Retinal pigment epithelial cell (primary cell): ENCODE data around the gene MAGEA2B.
"Not testable (repeated sequence)": the region's sequence is repeated elsewhere in the genome, so short reads cannot be mapped to it uniquely, and the experiment has no call there.

Experiments
- DNase-seq: peaks from one replicate; pipeline ENCODE4 v3.0.0-alpha.2; 2010; ENCODE audit warnings: low read depth
- H3K4me3 ChIP-seq: 2 replicates; pipeline ENCODE4 v1.5.1; 2011; ENCODE audit warnings: mild to moderate bottlenecking, low read length, control low read depth, moderate library complexity
- TF ChIP-seq, protein P1 (sequence below): conservative IDR thresholded peaks from 2 replicates; pipeline ENCODE4 v1.5.1; 2011; ENCODE audit warnings: low read depth, low read length, control low read depth, inconsistent platforms

Gene MAGEA2B

DNA sequence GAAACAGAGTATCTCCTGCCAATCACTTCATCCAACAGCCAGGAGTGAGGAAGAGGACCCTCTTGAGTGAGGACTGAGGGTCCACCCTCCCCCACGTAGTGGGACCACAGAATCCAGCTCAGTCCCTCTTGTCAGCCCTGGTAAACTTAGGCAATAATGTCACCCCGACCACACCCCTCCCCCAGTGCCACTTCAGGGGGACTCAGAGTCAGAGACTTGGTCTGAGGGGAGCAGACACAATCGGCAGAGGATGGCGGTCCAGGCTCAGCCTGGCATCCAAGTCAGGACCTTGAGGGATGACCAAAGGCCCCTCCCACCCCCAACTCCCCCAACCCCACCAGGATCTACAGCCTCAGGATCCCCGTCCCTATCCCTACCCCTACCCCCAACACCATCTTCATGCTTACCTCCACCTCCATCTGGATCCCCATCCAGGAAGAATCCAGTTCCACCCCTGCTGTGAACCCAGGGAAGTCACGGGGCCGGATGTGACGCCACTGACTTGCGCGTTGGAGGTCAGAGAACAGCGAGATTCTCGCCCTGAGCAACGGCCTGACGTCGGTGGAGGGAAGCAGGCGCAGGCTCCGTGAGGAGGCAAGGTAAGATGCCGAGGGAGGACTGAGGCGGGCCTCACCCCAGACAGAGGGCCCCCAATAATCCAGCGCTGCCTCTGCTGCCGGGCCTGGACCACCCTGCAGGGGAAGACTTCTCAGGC lies 19.0 kb downstream of the MAGEA2B start, which contains the start of the genes CSAG1 and MAGEA12:
CSAG1 (minus strand) TSS at position 461 of the 715 bp plus-strand sequence. CDS start 1,261 bp downstream, outside the sequence.
MAGEA12 (plus strand) TSS at position 497 of the 715 bp plus-strand sequence. CDS start 2,405 bp downstream, outside the sequence.
- DNase-seq, result no peak
- TF ChIP-seq, protein P1, sequence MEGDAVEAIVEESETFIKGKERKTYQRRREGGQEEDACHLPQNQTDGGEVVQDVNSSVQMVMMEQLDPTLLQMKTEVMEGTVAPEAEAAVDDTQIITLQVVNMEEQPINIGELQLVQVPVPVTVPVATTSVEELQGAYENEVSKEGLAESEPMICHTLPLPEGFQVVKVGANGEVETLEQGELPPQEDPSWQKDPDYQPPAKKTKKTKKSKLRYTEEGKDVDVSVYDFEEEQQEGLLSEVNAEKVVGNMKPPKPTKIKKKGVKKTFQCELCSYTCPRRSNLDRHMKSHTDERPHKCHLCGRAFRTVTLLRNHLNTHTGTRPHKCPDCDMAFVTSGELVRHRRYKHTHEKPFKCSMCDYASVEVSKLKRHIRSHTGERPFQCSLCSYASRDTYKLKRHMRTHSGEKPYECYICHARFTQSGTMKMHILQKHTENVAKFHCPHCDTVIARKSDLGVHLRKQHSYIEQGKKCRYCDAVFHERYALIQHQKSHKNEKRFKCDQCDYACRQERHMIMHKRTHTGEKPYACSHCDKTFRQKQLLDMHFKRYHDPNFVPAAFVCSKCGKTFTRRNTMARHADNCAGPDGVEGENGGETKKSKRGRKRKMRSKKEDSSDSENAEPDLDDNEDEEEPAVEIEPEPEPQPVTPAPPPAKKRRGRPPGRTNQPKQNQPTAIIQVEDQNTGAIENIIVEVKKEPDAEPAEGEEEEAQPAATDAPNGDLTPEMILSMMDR, result no peak
- no peak within 1 kb of the TSS for H3K4me3 ChIP-seq

DNA sequence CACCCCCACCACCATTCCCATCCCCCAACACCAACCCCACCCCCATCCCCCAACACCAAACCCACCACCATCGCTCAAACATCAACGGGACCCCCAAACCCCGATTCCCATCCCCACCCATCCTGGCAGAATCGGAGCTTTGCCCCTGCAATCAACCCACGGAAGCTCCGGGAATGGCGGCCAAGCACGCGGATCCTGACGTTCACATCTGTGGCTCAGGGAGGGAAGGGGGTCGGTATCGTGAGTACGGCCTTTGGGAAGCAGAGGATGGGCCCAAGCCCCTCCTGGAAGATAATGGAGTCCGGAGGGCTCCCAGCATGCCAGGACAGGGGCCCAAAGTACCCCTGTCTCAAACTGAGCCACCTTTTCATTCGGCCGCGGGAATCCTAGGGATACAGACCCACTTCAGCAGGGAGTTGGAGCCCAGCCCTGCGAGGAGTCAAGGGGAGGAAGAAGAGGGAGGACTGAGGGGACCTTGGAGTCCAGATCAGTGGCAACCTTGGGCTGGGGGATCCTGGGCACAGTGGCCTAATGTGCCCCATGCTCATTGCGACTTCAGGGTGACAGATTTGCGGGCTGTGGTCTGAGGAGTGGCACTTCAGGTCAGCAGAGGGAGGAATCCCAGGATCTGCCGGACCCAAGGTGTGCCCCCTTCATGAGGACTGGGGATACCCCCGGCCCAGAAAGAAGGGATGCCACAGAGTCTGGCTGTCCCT lies 19.9 kb downstream of the MAGEA2B start:
- H3K4me3 ChIP-seq, DNase-seq: not testable (repeated sequence)

DNA sequence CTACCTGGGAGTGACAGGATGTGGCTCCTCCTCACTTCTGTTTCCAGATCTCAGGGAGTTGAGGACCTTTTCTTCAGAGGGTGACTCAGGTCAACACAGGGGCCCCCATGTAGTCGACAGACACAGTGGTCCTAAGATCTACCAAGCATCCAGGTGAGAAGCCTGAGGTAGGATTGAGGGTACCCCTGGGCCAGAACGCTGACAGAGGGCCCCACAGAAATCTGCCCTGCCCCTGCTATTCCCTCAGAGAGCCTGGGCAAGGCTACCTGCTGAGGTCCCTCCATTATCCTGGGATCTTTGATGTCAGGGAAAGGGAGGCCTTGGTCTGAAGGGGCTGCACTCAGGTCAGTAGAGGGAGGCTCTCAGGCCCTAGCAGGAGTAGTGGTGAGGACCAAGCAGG lies 20.7 kb downstream of the MAGEA2B start:
- no peak for DNase-seq
- TF ChIP-seq, protein P1, result no peak
- no peak overlapping the region for H3K4me3 ChIP-seq

DNA sequence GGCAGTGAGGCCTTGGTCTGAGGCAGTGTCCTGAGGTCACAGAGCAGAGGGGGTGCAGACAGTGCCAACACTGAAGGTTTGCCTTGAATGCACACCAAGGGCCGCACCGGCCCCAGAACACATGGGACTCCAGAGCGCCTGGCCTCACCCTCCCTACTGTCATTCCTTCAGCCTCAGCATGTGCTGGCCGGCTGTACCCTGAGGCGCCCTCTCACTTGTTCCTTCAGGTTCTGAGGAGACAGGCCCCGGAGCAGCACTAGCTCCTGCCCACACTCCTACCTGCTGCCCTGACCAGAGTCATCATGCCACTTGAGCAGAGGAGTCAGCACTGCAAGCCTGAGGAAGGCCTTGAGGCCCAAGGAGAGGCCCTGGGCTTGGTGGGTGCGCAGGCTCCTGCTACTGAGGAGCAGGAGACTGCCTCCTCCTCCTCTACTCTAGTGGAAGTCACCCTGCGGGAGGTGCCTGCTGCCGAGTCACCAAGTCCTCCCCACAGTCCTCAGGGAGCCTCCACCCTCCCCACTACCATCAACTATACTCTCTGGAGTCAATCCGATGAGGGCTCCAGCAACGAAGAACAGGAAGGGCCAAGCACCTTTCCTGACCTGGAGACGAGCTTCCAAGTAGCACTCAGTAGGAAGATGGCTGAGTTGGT lies 21.6 kb downstream of the MAGEA2B start:
- TF ChIP-seq, protein P1, result no peak
- no peak for DNase-seq
- H3K4me3 ChIP-seq, result no peak overlapping the region

DNA sequence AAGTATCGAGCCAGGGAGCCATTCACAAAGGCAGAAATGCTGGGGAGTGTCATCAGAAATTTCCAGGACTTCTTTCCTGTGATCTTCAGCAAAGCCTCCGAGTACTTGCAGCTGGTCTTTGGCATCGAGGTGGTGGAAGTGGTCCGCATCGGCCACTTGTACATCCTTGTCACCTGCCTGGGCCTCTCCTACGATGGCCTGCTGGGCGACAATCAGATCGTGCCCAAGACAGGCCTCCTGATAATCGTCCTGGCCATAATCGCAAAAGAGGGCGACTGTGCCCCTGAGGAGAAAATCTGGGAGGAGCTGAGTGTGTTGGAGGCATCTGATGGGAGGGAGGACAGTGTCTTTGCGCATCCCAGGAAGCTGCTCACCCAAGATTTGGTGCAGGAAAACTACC lies 22.1 kb downstream of the MAGEA2B start:
- H3K4me3 ChIP-seq, DNase-seq: not testable (repeated sequence)

DNA sequence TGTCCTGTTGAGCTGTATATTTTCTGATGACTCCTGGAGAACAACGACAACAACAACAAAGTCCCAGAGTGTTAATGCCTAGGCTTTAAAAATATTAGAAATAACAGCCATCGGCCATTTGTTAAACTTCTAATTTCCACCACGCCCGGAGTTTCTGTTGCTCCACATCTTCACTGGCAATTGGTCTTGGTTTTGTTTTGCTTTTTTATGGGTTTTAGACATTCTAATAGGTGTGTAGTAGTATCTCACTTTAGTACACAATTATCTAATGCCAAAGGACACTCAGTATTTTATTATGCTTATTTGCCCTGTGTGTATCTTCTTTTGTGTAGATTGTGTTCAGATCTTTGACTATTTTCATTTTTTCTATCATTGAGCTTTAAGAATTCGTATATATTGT lies 24.1 kb downstream of the MAGEA2B start:
- TF ChIP-seq, protein P1, result no peak
- H3K4me3 ChIP-seq, result no peak overlapping the region
- DNase-seq, result no peak

DNA sequence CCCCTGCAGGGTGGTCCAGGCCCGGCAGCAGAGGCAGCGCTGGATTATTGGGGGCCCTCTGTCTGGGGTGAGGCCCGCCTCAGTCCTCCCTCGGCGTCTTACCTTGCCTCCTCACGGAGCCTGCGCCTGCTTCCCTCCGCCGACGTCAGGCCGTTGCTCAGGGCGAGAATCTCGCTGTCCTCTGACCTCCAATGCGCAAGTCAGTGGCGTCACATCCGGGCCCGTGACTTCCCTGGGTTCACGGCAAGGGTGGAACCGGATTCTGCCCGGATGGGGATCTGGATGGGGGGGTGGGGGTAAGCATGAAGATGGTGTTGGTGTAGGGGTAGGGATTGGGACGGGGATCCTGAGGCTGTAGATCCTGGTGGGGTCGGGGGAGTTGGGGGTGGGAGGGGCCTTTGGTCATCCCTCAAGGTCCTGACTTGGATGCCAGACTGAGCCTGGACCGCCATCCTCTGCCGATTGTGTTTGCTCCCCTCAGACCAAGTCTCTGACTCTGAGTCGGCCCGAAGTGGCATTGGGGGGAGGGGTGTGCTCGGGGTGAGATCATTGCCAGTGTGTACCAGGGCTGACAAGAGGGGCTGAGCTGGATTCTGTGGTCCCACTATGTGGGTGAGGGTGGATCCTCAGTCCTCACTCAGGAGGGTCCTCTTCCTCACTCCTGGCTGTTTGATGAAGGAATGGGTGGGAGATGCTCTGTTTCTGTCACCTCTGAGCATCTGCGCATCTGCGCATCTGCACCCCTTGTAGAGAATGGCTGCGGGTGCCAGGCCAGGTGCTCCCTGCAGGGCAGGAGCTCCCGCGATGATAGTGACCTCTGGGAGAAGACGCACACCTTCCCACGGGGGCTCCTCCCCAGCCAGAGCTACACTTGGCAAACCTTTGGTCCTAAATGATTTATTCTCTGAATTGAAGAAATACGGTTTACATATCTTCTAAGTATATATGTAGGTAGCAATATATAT lies 39.5 kb downstream of the MAGEA2B start, which contains the start of gene MAGEA2:
MAGEA2 (minus strand) TSS at position 157 of the 965 bp plus-strand sequence. CDS start 2,479 bp downstream, outside the sequence.
- not testable (repeated sequence) for DNase-seq, H3K4me3 ChIP-seq

DNA sequence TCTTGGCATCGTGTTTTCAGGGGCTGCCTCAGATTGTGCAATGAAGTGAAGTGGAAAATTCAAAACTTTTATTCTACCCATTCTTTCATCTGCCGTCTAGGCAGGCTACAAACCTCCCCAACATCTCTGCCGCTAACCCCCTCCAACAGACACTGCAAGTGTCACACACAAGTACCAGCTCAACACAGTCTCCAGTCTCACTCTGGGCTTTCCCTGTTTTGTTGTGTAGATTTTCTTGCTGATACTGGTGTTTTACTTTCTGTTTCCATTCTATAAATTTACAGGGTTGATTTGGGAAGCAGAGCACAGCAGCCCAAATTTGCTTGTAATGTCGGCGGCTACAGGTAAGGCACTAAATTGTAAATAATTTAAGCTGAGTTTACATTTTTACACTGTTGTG lies 40.4 kb downstream of the MAGEA2B start:
- not testable (repeated sequence) for H3K4me3 ChIP-seq, DNase-seq

DNA sequence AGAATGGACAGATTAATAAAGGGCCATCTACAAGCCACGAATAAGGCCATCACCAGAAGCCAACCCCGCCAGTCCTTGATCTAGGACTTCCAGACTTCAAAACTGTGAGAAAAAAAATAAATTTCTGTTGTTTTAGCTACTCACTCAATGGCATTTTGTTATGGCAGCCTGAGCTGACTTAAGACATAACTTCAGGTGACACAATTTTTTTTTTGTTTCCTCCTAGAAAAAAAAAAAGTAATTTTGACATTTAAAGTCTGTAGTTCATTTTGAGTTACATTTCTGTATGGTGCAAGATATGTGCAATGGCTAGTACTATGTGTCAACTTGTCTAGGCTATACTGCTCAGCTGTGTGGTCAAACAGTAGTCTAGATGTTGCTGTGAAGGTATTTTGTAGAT lies 44.5 kb downstream of the MAGEA2B start, which contains the start of gene CSAG3:
CSAG3 (plus strand) TSS at position 301 of the 400 bp plus-strand sequence.
- DNase-seq, result not testable (repeated sequence)

DNA sequence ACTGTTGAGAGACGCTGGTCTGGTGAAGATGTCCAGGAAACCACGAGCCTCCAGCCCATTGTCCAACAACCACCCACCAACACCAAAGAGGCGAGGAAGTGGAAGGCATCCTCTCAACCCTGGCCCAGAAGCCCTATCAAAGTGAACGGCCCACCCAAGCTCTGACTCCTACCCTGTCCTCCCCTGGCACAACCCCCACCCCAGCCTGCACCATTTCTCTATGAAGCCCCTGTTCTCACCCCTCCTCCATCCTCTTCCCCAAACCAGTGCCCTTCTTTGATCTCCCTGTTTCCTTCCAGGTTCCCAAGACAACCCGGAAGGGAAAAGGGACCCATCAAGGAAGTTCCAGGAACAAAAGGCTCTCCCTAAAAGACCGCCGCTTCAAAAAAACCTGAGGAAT lies 45.1 kb downstream of the MAGEA2B start:
- not testable (repeated sequence) for DNase-seq, H3K4me3 ChIP-seq

More for the DNA sequence above, 44.5 kb downstream of the MAGEA2B start, which contains the start of gene CSAG3:
- H3K4me3 ChIP-seq, result not testable (repeated sequence)

DNA sequence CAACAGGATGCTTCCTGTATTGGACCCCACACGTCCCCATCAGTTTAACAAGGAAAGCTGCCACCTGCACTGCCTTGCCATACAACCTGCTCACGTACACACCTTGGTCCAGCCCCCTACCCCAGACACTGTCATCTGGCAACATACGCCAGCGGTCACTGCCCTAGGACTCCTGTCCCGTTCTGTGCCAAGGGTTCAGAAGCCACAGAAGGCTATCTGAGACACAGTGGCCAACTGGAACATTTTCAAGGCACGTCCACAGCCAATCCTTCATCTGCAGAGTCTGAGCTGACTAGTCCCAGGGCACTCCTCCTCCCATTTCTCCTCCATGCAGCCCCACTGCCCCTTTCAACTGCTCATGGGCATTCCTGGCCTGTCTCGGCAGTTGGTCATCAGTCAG lies 47.2 kb downstream of the MAGEA2B start:
- DNase-seq, H3K4me3 ChIP-seq: not testable (repeated sequence)

DNA sequence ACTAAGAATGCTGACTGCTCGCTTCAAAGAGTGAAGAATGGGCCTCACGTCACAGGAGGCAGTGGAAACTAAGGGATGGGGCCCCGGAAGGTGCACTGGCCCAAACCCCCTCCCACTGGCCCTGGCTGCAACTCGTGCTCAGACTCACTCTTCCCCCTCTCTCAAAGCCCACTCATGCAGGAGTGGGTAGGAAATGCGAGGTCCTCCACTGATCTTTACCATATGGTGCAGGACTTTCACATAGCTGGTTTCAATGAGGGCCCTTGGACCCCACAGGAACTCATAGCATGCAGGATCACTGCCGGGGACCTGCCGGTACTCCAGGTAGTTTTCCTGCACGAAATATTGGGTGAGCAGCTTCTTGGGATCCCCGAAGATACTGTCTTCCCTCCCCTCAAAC lies 52.1 kb downstream of the MAGEA2B start:
- not testable (repeated sequence) for H3K4me3 ChIP-seq, DNase-seq
